K562 (cell line): ENCODE measurements around the gene DPP10.

Experiments
- PRDM10 ChIP-seq: fragments of 450-650 bp; IDR thresholded peaks from 2 replicates; pipeline ENCODE4 v1.6.1; 2018; ENCODE audit not compliant: partially characterized antibody
- ZNF696 ChIP-seq: fragments of 250-450 bp; sonication (Bioruptor Pico); conservative IDR thresholded peaks from 2 replicates; pipeline ENCODE4 v1.4.0; 2020; ENCODE audit warnings: mild to moderate bottlenecking, moderate library complexity

- no peak for TF ChIP-seq ZNF696 (CRISPR knock-in tag)
- TF ChIP-seq PRDM10 = no peak
Observed at GRCh38 chr2:115199966-115200365, 757.5 kb downstream of the DPP10 start.
